ENCODE measurements around the gene UBE2H.
"Not testable (repeated sequence)": the region's sequence is repeated elsewhere in the genome, so short reads cannot be mapped to it uniquely, and the experiment has no call there.

UBE2H gene

GRCh38 chr7:129804890-129805719 lies 147.7 kb downstream of the UBE2H start:
- no peaks in the 10 kb centered on the region for H3K4me1 ChIP-seq
- H3K9me3 ChIP-seq, result no peaks in the 10 kb centered on the region
- H3K4me3 ChIP-seq, result no peak overlapping the region
- H3K36me3 ChIP-seq (replicated peaks), result no peaks in the 10 kb centered on the region
- no peak for DNase-seq (ENCODE audit: low spot score in 2 of 2)
- no peaks in the 10 kb centered on the region for H3K27me3 ChIP-seq (ENCODE audit: low read depth)
- in situ Hi-C loops (cut with MboI; ENCODE audit: low sequenced_read_pairs), result no loop called here

GRCh38 chr7:129804111-129804889 lies 148.5 kb downstream of the UBE2H start:
- no peaks in the 10 kb centered on the region for H3K36me3 ChIP-seq (replicated peaks)
- H3K4me3 ChIP-seq, result no peak overlapping the region
- in situ Hi-C loops (cut with MboI; ENCODE audit: low sequenced_read_pairs), result no loop called here
- no peaks in the 10 kb centered on the region for H3K9me3 ChIP-seq
- DNase-seq (ENCODE audit: low spot score in 2 of 2), result no peak
- H3K4me1 ChIP-seq, result no peaks in the 10 kb centered on the region
- no peaks in the 10 kb centered on the region for H3K27me3 ChIP-seq (ENCODE audit: low read depth)

- H3K4me3 ChIP-seq, result no peak overlapping the region
- in situ Hi-C loops (cut with MboI; ENCODE audit: low sequenced_read_pairs), result no loop called here
- no peaks in the 10 kb centered on the region for H3K36me3 ChIP-seq (replicated peaks)
- no peaks in the 10 kb centered on the region for H3K27me3 ChIP-seq (ENCODE audit: low read depth)
- no peak for DNase-seq (ENCODE audit: low spot score in 2 of 2)
- no peaks in the 10 kb centered on the region for H3K9me3 ChIP-seq
- H3K4me1 ChIP-seq, result no peaks in the 10 kb centered on the region
These were observed 149.1 kb downstream of the UBE2H start for GRCh38 chr7:129803546-129804081.

DNA sequence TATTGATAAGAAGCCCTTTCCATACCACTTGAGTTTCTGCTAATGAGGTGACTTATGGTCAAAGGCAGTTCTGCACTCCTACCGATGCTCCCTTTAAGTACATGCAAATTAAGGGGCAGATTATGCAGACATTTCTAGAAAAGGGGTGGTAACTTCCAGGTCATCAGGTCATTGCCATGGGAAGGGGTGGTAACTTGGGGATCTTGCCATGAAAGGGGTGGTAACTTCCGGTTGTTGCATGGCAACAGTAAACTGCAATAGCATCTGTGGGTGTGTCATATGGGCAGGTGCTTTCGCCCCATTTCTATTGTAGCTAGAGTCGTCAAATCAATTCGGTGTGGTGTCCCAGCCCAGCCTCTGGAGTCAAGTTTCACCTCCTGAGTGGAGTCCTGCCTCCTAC lies 150.9 kb downstream of the UBE2H start:
- in situ Hi-C loops (cut with MboI; ENCODE audit: low sequenced_read_pairs), result no loop called here
- no peak for DNase-seq (ENCODE audit: low spot score in 2 of 2)
- no peaks in the 10 kb centered on the region for H3K36me3 ChIP-seq (replicated peaks)
- H3K4me3 ChIP-seq, result no peak overlapping the region
- H3K27me3 ChIP-seq (ENCODE audit: low read depth), result no peaks in the 10 kb centered on the region
- H3K9me3 ChIP-seq, result no peaks in the 10 kb centered on the region
- H3K4me1 ChIP-seq, result no peaks in the 10 kb centered on the region

- H3K9me3 ChIP-seq, result no peaks in the 10 kb centered on the region
- H3K36me3 ChIP-seq (replicated peaks), result no peaks in the 10 kb centered on the region
- H3K4me1 ChIP-seq, result no peaks in the 10 kb centered on the region
- H3K4me3 ChIP-seq, result no peak overlapping the region
- DNase-seq (ENCODE audit: low spot score in 2 of 2), result no peak
- H3K27me3 ChIP-seq (ENCODE audit: low read depth), result no peaks in the 10 kb centered on the region
- in situ Hi-C loops (cut with MboI; ENCODE audit: low sequenced_read_pairs), result no loop called here
These were observed 151.9 kb downstream of the UBE2H start for GRCh38 chr7:129800901-129801300.

- H3K4me3 ChIP-seq, result no peak overlapping the region
- no peaks in the 10 kb centered on the region for H3K9me3 ChIP-seq
- in situ Hi-C loops (cut with MboI; ENCODE audit: low sequenced_read_pairs), result no loop called here
- H3K27me3 ChIP-seq (ENCODE audit: low read depth), result no peaks in the 10 kb centered on the region
- no peaks in the 10 kb centered on the region for H3K4me1 ChIP-seq
- DNase-seq (ENCODE audit: low spot score in 2 of 2), result no peak
- no peaks in the 10 kb centered on the region for H3K36me3 ChIP-seq (replicated peaks)
These were observed 153.3 kb downstream of the UBE2H start for GRCh38 chr7:129799350-129799955.

GRCh38 chr7:129798616-129799349 lies 154.0 kb downstream of the UBE2H start:
- no peak for DNase-seq (ENCODE audit: low spot score in 2 of 2)
- Histone ChIP-seq H3K9me3 (no peaks in the 10 kb centered on the region), H3K4me3 (no peak overlapping the region), H3K36me3 (replicated peaks) (no peaks in the 10 kb centered on the region), H3K4me1 (no peaks in the 10 kb centered on the region), H3K27me3 (ENCODE audit: low read depth) (no peaks in the 10 kb centered on the region)
- in situ Hi-C loops (cut with MboI; ENCODE audit: low sequenced_read_pairs), result no loop called here

GRCh38 chr7:129797214-129797789 lies 155.5 kb downstream of the UBE2H start:
- DNase-seq (ENCODE audit: low spot score in 2 of 2), result no peak
- Histone ChIP-seq H3K4me1 (no peaks in the 10 kb centered on the region), H3K27me3 (ENCODE audit: low read depth) (no peaks in the 10 kb centered on the region), H3K9me3 (no peaks in the 10 kb centered on the region), H3K36me3 (replicated peaks) (no peaks in the 10 kb centered on the region), H3K4me3 (no peak overlapping the region)
- in situ Hi-C loops (cut with MboI; ENCODE audit: low sequenced_read_pairs), result no loop called here

GRCh38 chr7:129796186-129796775 lies 156.5 kb downstream of the UBE2H start:
- H3K4me3 ChIP-seq, result no peak overlapping the region
- in situ Hi-C loops (cut with MboI; ENCODE audit: low sequenced_read_pairs), result no loop called here
- H3K36me3 ChIP-seq (replicated peaks), result no peaks in the 10 kb centered on the region
- H3K27me3 ChIP-seq (ENCODE audit: low read depth), result no peaks in the 10 kb centered on the region
- no peaks in the 10 kb centered on the region for H3K9me3 ChIP-seq
- DNase-seq (ENCODE audit: low spot score in 2 of 2), result no peak
- no peaks in the 10 kb centered on the region for H3K4me1 ChIP-seq

DNA sequence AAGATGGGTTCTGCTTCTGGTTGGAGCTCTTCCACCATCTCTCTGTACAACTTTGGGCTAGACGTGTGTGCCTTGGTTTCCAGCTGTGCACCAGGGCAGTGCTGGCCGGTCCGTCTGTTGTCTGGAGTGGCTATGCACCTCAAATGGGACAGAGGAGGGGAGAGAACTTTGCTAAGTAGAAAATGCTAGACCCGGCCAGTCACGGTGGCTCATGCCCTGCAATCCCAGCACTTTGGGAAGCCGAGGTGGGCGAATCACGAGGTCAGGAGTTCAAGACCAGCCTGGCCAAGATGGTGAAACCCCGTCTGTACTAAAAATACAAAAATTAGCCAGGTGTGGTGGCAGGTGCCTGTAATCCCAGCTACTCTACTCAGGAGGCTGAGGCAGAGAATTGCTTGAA lies 158.3 kb downstream of the UBE2H start:
- H3K27me3 ChIP-seq (ENCODE audit: low read depth); H3K4me1 ChIP-seq; DNase-seq (ENCODE audit: low spot score in 2 of 2); in situ Hi-C loops (cut with MboI; ENCODE audit: low sequenced_read_pairs); H3K9me3 ChIP-seq; H3K36me3 ChIP-seq (replicated peaks); H3K4me3 ChIP-seq: not testable (repeated sequence)

- Histone ChIP-seq H3K27me3 (ENCODE audit: low read depth) (no peaks in the 10 kb centered on the region), H3K4me1 (no peaks in the 10 kb centered on the region), H3K4me3 (no peak overlapping the region), H3K36me3 (replicated peaks) (no peaks in the 10 kb centered on the region), H3K9me3 (no peaks in the 10 kb centered on the region)
- in situ Hi-C loops (cut with MboI; ENCODE audit: low sequenced_read_pairs), result no loop called here
- no peak for DNase-seq (ENCODE audit: low spot score in 2 of 2)
These were observed 159.1 kb downstream of the UBE2H start for GRCh38 chr7:129793506-129794310.

DNA sequence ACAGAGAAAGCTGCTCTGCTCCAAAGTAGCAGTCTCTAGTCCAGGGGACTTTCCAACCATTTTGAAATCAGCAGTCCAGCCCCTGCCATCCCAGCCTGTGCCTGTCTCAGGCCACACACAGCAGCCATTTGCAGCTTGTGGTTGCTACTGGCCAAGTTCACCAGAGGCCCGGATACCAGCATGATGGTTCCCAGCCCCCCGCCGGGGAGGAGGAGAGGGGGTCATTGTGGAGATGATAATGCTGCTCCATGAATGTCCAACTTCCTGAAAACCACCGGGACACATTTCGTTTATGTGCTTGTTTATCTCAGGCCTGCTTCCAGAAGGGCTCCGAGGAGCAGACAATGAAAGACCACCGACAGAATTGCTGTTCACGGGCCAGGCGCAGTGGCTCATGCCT lies 160.0 kb downstream of the UBE2H start:
- in situ Hi-C loops (cut with MboI; ENCODE audit: low sequenced_read_pairs), result no loop called here
- Histone ChIP-seq H3K4me1 (no peaks in the 10 kb centered on the region), H3K9me3 (no peaks in the 10 kb centered on the region), H3K27me3 (ENCODE audit: low read depth) (no peaks in the 10 kb centered on the region), H3K36me3 (replicated peaks) (no peaks in the 10 kb centered on the region), H3K4me3 (no peak overlapping the region)
- DNase-seq (ENCODE audit: low spot score in 2 of 2), result no peak
